ENCODE measurements around the gene ADRA1B.

The ADRA1B gene

GRCh38 chr5:159902444-159903121 lies 13.7 kb upstream of the ADRA1B start:
- no peak for DNase-seq

- no peak for DNase-seq
These were observed 13.2 kb upstream of the ADRA1B start for GRCh38 chr5:159903131-159903530.

GRCh38 chr5:159904874-159905273 lies 11.4 kb upstream of the ADRA1B start:
- DNase-seq = no peak

DNA sequence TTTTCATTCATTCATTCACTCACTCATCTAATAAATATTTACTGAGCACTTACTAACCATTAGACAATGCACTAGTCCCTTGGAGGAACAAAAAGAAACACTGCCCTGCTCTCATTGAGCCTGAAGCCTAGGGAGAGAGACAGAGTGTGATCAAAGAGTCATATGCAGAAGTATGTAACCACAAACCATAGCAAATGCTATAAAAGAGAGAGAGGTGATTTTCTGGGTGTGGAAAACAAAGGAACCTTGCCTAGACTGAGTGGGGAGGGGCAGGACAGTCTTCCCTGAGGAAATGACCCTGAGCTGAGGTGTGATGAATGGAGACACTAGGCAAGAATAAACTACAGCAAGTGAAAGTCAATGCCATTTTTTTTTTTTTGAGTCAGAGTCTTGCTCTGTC lies 10.8 kb upstream of the ADRA1B start:
- no peak for DNase-seq

GRCh38 chr5:159906463-159906862 lies 9.8 kb upstream of the ADRA1B start:
- no peak for DNase-seq

DNA sequence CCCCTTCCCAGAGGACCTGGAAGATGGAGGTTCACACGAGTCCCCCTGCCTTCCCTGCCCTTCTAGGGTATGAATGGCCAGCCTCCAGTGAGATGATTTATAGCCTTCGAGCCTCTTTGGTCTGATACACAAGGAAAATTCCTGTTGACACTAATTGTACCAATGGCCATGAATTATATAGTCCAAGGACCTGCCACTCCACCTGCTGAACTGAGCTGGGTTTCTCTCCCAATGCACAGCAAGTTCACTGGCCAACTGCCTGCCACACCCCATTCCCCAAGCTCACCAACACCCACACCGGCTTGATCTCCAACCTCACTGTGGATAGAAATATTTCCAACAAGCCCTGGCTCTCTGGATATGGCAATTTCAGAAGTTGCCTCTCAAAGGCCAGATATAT lies 9.3 kb upstream of the ADRA1B start:
- DNase-seq = no peak

GRCh38 chr5:159907689-159908590 lies 8.3 kb upstream of the ADRA1B start:
- no peak for DNase-seq

GRCh38 chr5:159908591-159908940 lies 7.7 kb upstream of the ADRA1B start:
- DNase-seq = no peak

DNA sequence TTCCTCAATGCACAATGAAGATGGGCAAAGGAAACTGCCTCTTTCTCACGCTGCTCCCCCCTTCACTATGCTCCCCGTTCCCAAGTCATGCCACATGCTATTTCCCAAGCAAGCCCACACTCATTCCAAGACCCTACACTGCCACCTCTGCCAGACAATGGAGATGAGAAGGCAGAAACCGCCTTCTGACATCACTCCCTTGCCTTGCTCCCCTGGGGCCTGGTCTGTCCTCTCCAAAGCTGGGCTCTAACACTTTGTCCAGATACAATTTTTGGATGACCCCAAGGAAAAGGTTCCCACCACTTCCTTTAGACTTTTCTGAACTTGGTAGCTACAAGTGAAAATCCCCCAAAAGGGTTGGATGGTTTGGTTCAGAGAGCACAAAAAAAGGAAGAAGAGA lies 7.2 kb upstream of the ADRA1B start:
- no peak for DNase-seq

DNA sequence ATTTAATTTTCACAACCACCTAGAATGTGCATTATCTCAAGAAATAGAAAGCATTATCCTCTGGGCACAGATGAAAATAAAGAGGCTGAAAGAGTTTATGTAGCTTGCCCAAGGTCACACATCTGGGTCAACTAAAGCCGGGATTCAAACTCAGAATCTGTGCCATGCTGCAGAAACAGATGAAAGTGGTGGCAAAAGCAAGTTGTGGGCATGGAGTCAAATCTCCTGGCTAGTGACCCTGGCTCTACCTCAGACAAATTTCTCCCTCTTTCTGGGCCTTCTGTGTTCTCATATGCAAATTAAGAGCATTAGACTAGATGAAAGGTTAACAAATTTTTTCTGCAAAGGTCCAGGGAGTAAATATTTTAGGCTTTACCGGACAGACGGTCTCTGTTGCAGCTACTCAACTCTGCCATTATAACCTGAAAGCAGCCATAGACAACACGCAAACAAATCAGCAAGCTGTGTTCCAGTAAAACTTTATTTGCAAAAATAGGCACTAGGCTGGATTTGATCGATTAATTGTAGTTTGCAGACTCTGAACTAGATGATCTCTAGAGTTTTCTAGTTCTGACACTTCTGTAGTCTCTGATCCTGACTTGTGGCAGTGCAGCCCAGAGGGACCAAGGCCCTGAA lies 6.0 kb upstream of the ADRA1B start:
- no peak for DNase-seq

GRCh38 chr5:159910843-159911229 lies 5.4 kb upstream of the ADRA1B start:
- no peak for DNase-seq

DNA sequence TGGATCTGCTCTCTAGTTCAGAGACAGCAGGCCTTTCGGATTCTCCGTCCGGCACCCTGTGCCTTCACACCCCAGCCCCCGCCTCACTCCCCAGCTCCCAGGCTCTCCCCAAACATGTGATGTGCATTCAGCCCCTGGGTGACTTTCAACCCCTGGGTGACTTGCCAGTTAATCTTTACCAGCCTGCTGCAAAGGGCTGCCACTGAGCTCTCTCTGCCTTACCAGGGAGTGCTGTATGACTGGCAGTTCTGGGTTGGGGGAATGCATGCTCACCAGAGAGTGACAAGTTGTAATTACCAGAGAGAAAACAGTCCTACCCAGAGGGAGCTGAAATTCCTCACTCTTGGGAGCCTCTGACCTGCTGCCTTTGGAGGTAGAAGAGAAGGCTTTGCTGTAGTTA lies 4.9 kb upstream of the ADRA1B start:
- DNase-seq = no peak

GRCh38 chr5:159912033-159912800 lies 4.1 kb upstream of the ADRA1B start:
- no peak for DNase-seq

DNA sequence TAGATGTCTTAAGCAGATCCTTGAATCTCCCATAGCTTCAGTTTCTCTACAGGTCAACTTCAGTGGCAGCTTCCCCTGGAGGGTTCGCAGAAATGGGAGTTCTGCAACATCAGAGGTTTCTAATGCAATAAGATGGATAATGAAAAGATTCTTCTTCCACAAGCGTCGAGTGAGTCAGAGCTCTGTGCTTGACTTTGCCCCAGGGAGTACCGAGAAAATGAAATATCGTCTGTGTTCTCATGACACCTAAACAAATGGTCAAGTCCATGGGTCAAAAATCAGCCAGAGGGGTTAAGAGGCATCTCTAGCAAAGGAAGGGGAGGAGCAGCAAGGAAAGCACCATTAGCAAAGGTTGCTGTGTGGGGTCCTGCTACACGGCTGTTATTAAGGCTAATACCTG lies 3.2 kb upstream of the ADRA1B start:
- DNase-seq = no peak

DNA sequence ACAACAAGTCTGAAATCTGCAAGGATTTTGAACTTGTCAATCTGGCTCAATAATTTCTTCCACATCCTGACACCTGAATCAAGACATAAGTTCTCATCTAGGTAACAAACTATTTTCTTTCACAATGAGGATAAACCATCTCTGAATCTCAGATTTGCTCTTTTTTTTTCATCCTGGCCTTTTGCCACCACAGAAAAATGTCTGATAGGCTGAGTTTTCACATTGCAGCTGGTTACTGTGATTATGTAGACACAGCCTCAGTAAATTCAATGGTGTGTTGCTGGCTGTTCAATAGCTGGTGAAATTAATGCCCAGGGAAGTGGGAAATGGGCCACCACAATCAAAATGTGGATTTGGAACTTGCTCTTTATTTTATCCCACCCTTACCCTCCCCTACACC lies 2.8 kb upstream of the ADRA1B start:
- DNase-seq = no peak

- DNase-seq = no peak
These were observed 819 bp downstream of the ADRA1B start for GRCh38 chr5:159916841-159917761.

GRCh38 chr5:159917994-159918393 lies 1.7 kb downstream of the ADRA1B start:
- no peak for DNase-seq

DNA sequence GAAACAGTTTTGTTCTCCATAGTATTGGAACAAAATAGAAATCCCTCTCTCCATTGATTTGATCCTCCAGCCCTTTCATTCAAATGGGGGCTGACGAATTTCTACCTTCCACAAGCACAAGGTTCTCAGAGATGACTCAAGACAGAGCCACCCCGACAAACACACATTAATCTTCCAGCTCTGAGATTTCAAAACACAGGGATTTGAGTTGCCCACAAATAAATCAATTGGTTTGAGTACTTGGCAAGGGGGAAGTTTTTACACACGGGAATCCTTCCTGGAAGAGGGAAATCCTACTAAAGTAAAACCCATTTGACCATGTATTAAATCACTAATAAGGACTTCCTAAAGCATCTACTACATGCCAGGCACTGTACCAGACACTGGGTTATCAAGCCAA lies 5.4 kb downstream of the ADRA1B start:
- no peak for DNase-seq

GRCh38 chr5:159923008-159923407 lies 6.7 kb downstream of the ADRA1B start:
- no peak for DNase-seq

DNA sequence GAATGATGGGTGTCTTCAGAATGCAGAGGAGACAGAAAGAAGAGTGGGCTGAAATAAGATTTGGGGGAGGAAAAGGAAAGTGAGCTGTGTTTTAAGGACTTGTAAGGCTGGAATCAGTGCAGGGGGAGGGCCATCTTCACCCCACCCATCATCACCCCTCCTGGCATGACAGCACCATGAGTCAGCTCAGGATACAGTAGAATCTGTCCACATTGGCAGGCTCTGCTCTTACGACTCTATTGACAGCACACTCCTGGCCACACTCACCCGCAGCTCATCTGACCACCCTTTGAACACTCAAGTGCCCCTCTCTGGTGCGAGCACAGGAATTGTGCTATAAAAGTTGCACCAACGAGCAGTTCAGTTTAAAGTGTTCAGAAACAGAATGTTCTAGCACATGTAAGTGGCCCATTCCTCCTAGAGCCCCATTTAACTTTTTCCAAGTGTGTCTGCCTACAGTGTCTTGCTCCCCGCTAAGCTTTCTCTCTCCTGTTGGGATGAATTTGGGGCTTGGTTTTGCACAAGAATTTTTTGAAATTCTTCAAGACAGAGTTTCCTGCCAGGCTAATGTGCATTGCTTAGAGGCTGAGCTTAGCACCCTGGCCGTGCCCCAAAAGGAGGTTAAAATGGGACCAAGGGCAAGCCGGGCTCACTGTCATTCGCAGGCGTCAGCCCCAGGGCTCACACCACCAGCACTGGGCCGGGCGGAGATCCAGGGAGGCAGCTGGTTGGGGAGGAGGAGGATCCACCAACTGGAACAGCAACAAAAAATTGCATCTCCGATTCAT lies 12.0 kb downstream of the ADRA1B start:
- DNase-seq = no peak

- no peak for DNase-seq
These were observed 12.9 kb downstream of the ADRA1B start for GRCh38 chr5:159929176-159929575.

Data from NCI-H1436 treated with DMSO at 0.1 percent for 48 hours (cell line).